AG04450 (cell line): ENCODE measurements around the gene CLCF1. TPM values are rescaled to one million over a fixed set of nuclear protein-coding genes. Genes with fewer than 3 reads are reported as not detected.

Source experiments
- CTCF ChIA-PET: fragments of 300-600, 350-600 bp; formaldehyde crosslinking; extraction: SDS; loops from one replicate; lab custom pipeline; 2022; ENCODE audit warnings: antibody characterized with exemption, inconsistent platforms; lab: Charles Lee
- POLR2A ChIA-PET: fragments of 350-600 bp; formaldehyde crosslinking; extraction: SDS; loops from one replicate; lab custom pipeline; 2021; ENCODE audit warnings: antibody characterized with exemption, inconsistent platforms; lab: Yijun Ruan, JAX
- DNase-seq: peaks from one replicate; pipeline ENCODE4 v3.0.0-alpha.2; 2011; ENCODE audit warnings: low read depth, low spot score
- H3K27ac ChIP-seq: one replicate; pipeline ENCODE4 v1.5.1; 2012; ENCODE audit warnings: low read depth, low read length, control low read depth
- H3K27me3 ChIP-seq: one replicate; pipeline ENCODE4 v1.6.0; 2012; ENCODE audit warnings: low read length; ENCODE audit not compliant: control insufficient read depth, insufficient read depth
- H3K4me3 ChIP-seq: 2 replicates; pipeline ENCODE4 v1.5.1; 2011; ENCODE audit warnings: mild to moderate bottlenecking, low read depth, low read length, control low read depth
- H3K9me3 ChIP-seq: 2 replicates; pipeline ENCODE4 v1.5.1; 2012; ENCODE audit warnings: low read length; ENCODE audit not compliant: control insufficient read depth, insufficient read depth
- CTCF ChIP-seq: IDR thresholded peaks from 2 replicates; pipeline ENCODE4 v1.5.1; 2011; ENCODE audit warnings: low read depth, low read length, control low read depth, inconsistent platforms
- polyA plus RNA-seq: library from polyadenylated mRNA; depleted of rRNA; stranded (reverse); fragments of >200 nt; gene quantifications from 2 replicates; pipeline ENCODE4 v1.2.3, GENCODE V29; 2011

The CLCF1 gene
- polyA plus RNA-seq, 1 experiment = 11.4 TPM

GRCh38 chr11:67409261-67409666 lies 35.9 kb upstream of the CLCF1 start:
- Histone ChIP-seq H3K27ac (no peak overlapping the region), H3K9me3 (no peaks in the 10 kb centered on the region; the same call in 1 of the 2 replicates), H3K4me3 (no peak overlapping the region), H3K27me3 (peaks cover 35% of the 10 kb centered on the region)
- POLR2A ChIA-PET = no interaction called here
- CTCF ChIA-PET = no interaction called here
- no peak for TF ChIP-seq CTCF
- DNase-seq = no peak

GRCh38 chr11:67408437-67409200 lies 35.2 kb upstream of the CLCF1 start:
- Histone ChIP-seq H3K27me3 (peaks cover 35% of the 10 kb centered on the region), H3K27ac (no peak overlapping the region), H3K9me3 (no peaks in the 10 kb centered on the region; the same call in 1 of the 2 replicates), H3K4me3 (no peak overlapping the region)
- TF ChIP-seq CTCF = no peak
- no peak for DNase-seq
- ChIA-PET POLR2A (no interaction called here), CTCF (no interaction called here)

GRCh38 chr11:67407688-67408163 lies 34.3 kb upstream of the CLCF1 start:
- Histone ChIP-seq H3K9me3 (no peaks in the 10 kb centered on the region; the same call in 1 of the 2 replicates), H3K27me3 (peaks cover 30% of the 10 kb centered on the region), H3K27ac (no peak overlapping the region), H3K4me3 (no peak overlapping the region)
- CTCF ChIA-PET = no interaction called here
- POLR2A ChIA-PET = interaction anchor here (1.1 kb wide), 1 partner anchor 1507 kb away, joined by 4 read pairs; no protein-coding TSS in a partner anchor
- no peak for TF ChIP-seq CTCF
- no peak for DNase-seq

GRCh38 chr11:67406969-67407687 lies 33.7 kb upstream of the CLCF1 start:
- CTCF ChIA-PET = no interaction called here
- POLR2A ChIA-PET = interaction anchor here (1.1 kb wide), 1 partner anchor 1506 kb away, joined by 4 read pairs; no protein-coding TSS in a partner anchor
- Histone ChIP-seq H3K27me3 (peaks cover 24% of the 10 kb centered on the region), H3K27ac (no peak overlapping the region), H3K9me3 (no peaks in the 10 kb centered on the region; the same call in 1 of the 2 replicates), H3K4me3 (no peak overlapping the region)
- no peak for TF ChIP-seq CTCF
- DNase-seq = no peak
